ENCODE results near the gene SLC39A9. TPM values are rescaled to one million over a fixed set of nuclear protein-coding genes. Genes with fewer than 3 reads are reported as not detected.

Gene SLC39A9
- total and polyA plus RNA-seq, 2 of the 4 experiments (the other 2 are of a cell fraction): 41.4 to 168 TPM

DNA sequence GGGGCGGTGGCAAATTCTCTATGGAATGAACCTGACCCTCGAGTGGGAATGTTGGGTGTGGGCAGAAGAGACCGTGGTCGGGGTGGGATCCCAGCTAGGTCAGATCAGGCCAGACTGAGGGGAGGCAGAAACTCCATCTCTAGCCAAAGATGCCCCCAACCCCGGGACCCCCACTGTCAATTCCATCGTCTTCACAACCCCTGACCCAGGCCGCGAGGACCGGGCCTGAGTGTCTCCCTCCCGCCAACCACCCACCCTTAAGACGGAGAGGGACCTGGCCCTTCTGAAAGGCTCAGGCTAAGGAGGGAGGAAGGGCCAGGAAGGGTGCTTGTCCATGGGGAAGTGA lies 86.8 kb downstream of the SLC39A9 start:
- in situ Hi-C loops (cut with MboI; ENCODE audit: low sequenced_read_pairs): no loop called here

More for the DNA sequence above, 86.8 kb downstream of the SLC39A9 start:
- H3K9ac ChIP-seq (ENCODE audit: low read depth, low read length): no peak overlapping the region
- peaks cover 81% of the 10 kb centered on the region for H3K27me3 ChIP-seq (ENCODE audit: control insufficient read depth, insufficient read depth, low read length)
- TF ChIP-seq POLR2A (IDR thresholded peaks at IDR 0.05; ENCODE audit: low read depth, low read length): no peak
- no peak for TF ChIP-seq NFE2L2 (IDR thresholded peaks at IDR 0.05; ENCODE audit: low read depth, low read length)
- no peak for TF ChIP-seq SMC3 (IDR thresholded peaks at IDR 0.05; ENCODE audit: low read depth, low read length)
- TF ChIP-seq MXI1 (IDR thresholded peaks at IDR 0.05; ENCODE audit: borderline replicate concordance, low read depth, low read length): no peak
- TF ChIP-seq, protein P1, sequence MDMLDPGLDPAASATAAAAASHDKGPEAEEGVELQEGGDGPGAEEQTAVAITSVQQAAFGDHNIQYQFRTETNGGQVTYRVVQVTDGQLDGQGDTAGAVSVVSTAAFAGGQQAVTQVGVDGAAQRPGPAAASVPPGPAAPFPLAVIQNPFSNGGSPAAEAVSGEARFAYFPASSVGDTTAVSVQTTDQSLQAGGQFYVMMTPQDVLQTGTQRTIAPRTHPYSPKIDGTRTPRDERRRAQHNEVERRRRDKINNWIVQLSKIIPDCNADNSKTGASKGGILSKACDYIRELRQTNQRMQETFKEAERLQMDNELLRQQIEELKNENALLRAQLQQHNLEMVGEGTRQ (IDR thresholded peaks at IDR 0.05; ENCODE audit: low read depth, low read length): no peak
- no peak for TF ChIP-seq RCOR1 (IDR thresholded peaks at IDR 0.05; ENCODE audit: insufficient replicate concordance, low read length)
- TF ChIP-seq CHD1 (IDR thresholded peaks at IDR 0.05; ENCODE audit: low read depth, low read length): no peak
- TF ChIP-seq MAFK (IDR thresholded peaks at IDR 0.05; ENCODE audit: low read depth, low read length): no peak
- TF ChIP-seq MAZ (IDR thresholded peaks at IDR 0.05; ENCODE audit: borderline replicate concordance, low read depth, low read length): no peak
- TF ChIP-seq CEBPB (IDR thresholded peaks at IDR 0.05; ENCODE audit: low read depth, low read length): no peak
- no peak for TF ChIP-seq BHLHE40 (IDR thresholded peaks at IDR 0.05; ENCODE audit: low read depth, low read length)
- no peak for TF ChIP-seq CTCF (conservative IDR thresholded peaks at IDR 0.05; ENCODE audit: low read depth, low read length)
- TF ChIP-seq RAD21 (IDR thresholded peaks at IDR 0.05; ENCODE audit: low read length): no peak
- TF ChIP-seq RFX5 (IDR thresholded peaks at IDR 0.05; ENCODE audit: low read depth, low read length): no peak
- TF ChIP-seq, protein P2, sequence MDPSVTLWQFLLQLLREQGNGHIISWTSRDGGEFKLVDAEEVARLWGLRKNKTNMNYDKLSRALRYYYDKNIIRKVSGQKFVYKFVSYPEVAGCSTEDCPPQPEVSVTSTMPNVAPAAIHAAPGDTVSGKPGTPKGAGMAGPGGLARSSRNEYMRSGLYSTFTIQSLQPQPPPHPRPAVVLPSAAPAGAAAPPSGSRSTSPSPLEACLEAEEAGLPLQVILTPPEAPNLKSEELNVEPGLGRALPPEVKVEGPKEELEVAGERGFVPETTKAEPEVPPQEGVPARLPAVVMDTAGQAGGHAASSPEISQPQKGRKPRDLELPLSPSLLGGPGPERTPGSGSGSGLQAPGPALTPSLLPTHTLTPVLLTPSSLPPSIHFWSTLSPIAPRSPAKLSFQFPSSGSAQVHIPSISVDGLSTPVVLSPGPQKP (IDR thresholded peaks at IDR 0.05; ENCODE audit: borderline replicate concordance, low read depth, low read length): no peak
- TF ChIP-seq FOS (IDR thresholded peaks at IDR 0.05; ENCODE audit: low read depth, low read length): no peak
- no TSS peak for BruUV-seq (replicated peaks)
- WGBS, 2 experiments (ENCODE audit: extremely low coverage in 2 of 2, insufficient read length in 1 of 2): no CpG with 5 or more reads among the region's 11 CpGs
- H3K14ac ChIP-seq (replicated peaks; ENCODE audit: low read depth, low read length): no peak overlapping the region
- H3K4me1 ChIP-seq (ENCODE audit: control insufficient read depth, insufficient read depth, low read length): peaks cover 3% of the 10 kb centered on the region; the same call in 1 of the 2 replicates
- dilution Hi-C loops (cut with HindIII; ENCODE audit: low sequenced_read_pairs, unreplicated experiment) (no loop called here), intact Hi-C loops (cut with micrococcal nuclease) (no loop called here)
- no peak overlapping the region for H2BK120ac ChIP-seq (ENCODE audit: low read depth, low read length)
- no peak overlapping the region for H3K56ac ChIP-seq (ENCODE audit: extremely low read depth, insufficient read depth, low read length)
- no peak overlapping the region for H4K5ac ChIP-seq (ENCODE audit: low read depth, low read length)
- no peak overlapping the region for H4K8ac ChIP-seq (ENCODE audit: low read depth in 2 of 2, low read length in 2 of 2)
- CTCF ChIA-PET: no interaction called here
- no peak overlapping the region for H2AFZ ChIP-seq (replicated peaks; ENCODE audit: low read length, poor library complexity)
- H2BK5ac ChIP-seq (ENCODE audit: low read depth, low read length, poor library complexity, severe bottlenecking): no peak overlapping the region
- ATAC-seq (ENCODE audit: low read depth) (no peak), DNase-seq (no peak)
- H2BK15ac ChIP-seq (ENCODE audit: low read depth, low read length): no peak overlapping the region
- no peak overlapping the region for H3K18ac ChIP-seq (ENCODE audit: low read depth, low read length)
- H3K23ac ChIP-seq (ENCODE audit: low read depth, low read length): no peak overlapping the region
- no peaks in the 10 kb centered on the region for H4K20me1 ChIP-seq (ENCODE audit: insufficient read depth, low read length)
- no peaks in the 10 kb centered on the region for H3K9me1 ChIP-seq (ENCODE audit: insufficient read depth, low read length)
- H3K4me3 ChIP-seq (ENCODE audit: insufficient read depth, low read depth, low read length): no peak overlapping the region
- H4K91ac ChIP-seq (ENCODE audit: insufficient read depth, low read depth, low read length): no peak overlapping the region
- no peak overlapping the region for H3K4me2 ChIP-seq (ENCODE audit: low read depth, low read length)
- POLR2A ChIA-PET (ENCODE audit: unreplicated experiment): no interaction called here
- no peak overlapping the region for H2AK5ac ChIP-seq (ENCODE audit: low read depth, low read length)
- H2AK9ac ChIP-seq (replicated peaks; ENCODE audit: low read depth, low read length, poor library complexity): no peak overlapping the region
- H3K79me1 ChIP-seq (ENCODE audit: low read depth in 1 of 2, low read length in 2 of 2): no peaks in the 10 kb centered on the region
- H3K27ac ChIP-seq (ENCODE audit: insufficient read depth, low read length): no peak overlapping the region
- no peaks in the 10 kb centered on the region for H3K36me3 ChIP-seq (ENCODE audit: control insufficient read depth, insufficient read depth, low read length)
- H3K9me3 ChIP-seq (ENCODE audit: control insufficient read depth, insufficient read depth, low read length): peaks cover under 1% of the 10 kb centered on the region; the same call in 1 of the 2 replicates
- no peak overlapping the region for H2BK20ac ChIP-seq (ENCODE audit: low read depth, low read length)
- H3K4ac ChIP-seq (ENCODE audit: low read depth, low read length): no peak overlapping the region
